Forelimb muscle (tissue), 1 donor: Measurements from ENCODE around the gene RIIAD1. TPM values are rescaled to one million over a fixed set of nuclear protein-coding genes. Genes with fewer than 3 reads are reported as not detected.

Experiments
- DNase-seq: peaks from one replicate; pipeline ENCODE4 v3.0.0-alpha.2; 2013; ENCODE audit warnings: low read depth
- polyA plus RNA-seq: library from polyadenylated mRNA; unstranded; fragments of 120-200 nt; gene quantifications from one replicate; pipeline ENCODE4 v1.2.1, GENCODE V29; 2013; ENCODE audit not compliant: insufficient read length

RIIAD1 gene
- polyA plus RNA-seq, 1 donor = 0.63 TPM

DNA sequence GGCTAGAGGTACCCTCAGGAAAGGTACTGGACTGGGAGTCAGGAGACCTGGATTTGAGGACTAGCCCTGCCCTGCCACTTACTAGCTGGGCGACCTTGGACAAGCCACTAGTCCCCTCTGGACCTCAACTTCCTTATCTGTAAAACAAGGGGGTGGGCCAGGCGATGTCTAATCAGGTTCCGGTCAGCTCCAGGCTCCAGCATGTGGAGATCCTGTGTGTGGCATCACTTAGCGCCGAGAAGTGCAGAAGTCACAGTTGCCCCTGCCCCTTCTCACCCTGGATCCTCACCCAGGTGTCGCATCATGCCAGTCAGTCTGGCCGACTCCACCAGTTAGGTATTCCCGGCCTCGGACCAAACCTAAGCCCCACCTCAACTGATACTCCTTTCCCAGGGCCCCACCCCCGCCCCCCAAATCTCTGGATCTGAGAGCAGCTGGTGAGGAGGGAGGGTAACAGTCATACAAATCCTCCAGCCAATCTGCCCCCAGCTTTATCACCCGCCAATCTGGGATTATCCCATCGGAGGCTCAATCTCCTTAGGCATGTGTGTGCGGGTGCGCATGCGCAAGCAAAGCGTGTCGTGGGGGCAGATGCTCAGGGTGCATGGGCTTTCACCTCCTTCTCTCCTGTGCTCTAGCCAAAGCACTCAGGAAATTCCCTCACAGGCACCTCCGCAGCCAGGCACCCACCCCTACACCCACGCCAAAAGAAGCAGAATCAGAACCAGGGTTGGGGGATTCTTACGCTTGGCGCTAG lies 10.1 kb upstream of the RIIAD1 start:
- no peak for DNase-seq

GRCh38 chr1:151711951-151712350 lies 9.4 kb upstream of the RIIAD1 start:
- DNase-seq = no peak

GRCh38 chr1:151713044-151713443 lies 8.3 kb upstream of the RIIAD1 start:
- no peak for DNase-seq

DNA sequence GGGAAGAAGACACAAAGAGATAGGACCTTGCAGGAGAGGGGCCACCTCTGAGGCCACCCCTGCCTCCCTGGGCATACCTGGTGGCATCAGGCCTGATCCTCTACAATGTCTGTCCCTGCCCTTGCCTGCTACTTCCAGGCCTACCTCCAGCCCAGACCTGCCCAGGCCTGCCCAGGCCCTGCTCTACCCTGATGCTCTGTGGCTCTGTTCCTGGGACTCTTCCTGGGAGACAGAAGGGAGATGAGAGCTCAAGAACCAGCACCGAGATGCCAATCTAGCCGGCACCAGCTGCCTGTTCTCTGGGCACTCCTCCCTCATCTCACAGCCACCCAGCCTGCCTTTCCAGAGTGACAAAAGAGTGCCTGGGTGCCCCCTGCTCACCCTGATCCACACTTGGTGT lies 7.4 kb upstream of the RIIAD1 start:
- no peak for DNase-seq

DNA sequence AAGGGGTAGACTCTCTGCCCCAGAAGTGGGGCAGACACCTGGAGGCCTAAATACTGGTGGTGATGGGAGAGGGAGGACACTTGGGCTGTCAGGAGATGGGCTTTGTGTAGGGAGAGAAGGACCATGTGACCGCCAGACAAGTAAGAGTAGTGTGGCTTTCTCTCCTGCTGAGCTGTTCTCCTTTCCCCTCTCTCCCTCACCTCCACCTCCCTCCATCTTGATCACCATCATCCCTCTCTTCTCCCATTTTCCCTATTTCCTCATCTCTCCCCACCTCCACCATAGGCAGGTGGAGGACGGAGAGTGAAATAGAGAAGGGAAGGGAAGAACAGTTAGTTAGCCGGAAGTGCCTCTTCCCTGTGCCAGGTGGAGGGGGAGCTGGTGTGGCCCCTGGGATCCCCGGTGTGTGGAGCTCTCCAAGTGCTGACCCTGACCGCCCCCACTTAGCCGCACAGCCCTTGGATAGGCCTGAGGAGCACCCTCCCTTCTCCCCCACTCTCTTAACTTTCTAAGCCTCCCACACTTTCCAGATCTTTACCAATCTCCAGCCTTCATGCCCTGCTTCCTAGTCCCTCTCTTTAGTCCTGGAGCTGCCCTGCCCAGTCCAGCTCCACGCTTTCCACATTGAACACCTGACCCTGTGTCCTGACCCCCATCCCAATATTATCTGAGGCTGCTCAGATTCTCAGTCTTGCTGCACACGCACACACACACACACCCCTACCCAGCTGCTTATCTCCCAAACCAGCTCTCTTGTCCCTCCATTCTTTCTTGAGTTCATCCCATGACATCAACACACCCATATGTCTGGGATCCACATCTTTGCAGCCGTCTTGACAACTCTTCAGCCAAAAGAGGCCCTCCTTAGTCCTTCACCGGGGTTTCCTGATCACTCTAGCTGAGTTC lies 6.2 kb upstream of the RIIAD1 start:
- DNase-seq = no peak

- no peak for DNase-seq
Measured at GRCh38 chr1:151715726-151716404, 5.5 kb upstream of the RIIAD1 start.

GRCh38 chr1:151716405-151716762 lies 4.9 kb upstream of the RIIAD1 start:
- no peak for DNase-seq

DNA sequence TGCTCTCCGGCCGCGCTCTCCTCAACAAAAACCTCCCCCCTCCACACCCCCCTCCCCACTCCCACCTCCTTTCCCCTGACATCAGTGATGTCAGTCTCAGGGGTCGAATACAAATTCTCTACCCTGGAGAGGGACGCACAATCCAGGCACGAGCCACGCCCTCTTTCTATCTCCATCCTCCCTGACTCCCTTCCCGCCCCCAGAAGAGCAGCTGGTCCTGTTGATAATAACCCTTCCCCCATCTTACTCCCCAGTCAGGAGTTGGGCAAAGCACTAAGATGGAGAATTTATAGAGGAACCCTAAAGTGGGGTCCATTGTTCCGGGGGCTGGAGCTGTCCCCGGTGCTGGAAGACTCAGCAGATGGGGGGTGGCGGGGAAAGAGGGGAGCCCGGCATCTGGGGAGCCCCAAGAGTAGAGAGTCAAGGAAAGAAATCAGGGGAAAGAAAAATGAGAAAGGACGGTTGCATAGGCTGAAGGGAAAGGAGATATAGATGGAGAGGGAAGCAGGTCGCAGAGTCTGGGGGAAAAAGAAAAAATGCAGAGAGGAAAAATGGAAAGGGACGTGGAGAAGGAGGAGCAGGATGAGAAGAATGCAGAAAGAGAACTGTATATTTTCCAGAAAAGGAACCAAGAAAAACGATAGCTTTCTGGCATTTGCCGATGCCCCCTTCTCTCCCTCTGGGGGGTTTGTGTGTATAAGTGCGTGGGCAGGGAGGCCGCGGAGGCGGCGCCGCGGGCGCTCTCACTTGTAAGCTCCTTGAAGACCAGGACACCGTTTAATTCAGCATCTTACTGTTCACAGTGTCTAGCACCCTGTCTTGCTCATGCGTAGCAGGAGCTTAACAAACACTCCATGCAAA lies 4.3 kb upstream of the RIIAD1 start, which contains the start of gene CELF3:
CELF3 (minus strand) TSS at position 33 of the 861 bp plus-strand sequence. CDS start 783 bp downstream, outside the sequence.
- no peak for DNase-seq

- DNase-seq = no peak
Measured at GRCh38 chr1:151718011-151718431, 3.3 kb upstream of the RIIAD1 start.

DNA sequence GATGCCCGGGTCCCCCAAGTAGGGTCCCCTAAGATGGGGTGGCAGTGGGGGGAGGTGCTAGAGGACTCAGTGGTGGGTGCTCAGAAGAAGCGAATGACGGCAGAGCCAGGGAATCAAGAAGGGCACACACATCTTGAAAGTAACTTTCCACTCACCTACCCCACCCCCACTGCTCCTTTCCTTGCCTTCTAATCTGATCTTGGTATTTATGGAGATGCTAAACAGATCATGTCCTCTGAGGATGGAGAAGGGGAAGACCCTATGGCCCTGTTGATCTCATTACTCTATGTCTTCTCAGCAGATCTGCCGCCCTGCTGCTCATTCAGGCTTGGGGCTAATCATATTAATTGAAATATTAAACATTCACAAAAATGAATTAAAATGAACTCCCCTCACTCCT lies 2.7 kb upstream of the RIIAD1 start:
- no peak for DNase-seq

- no peak for DNase-seq
Measured at GRCh38 chr1:151720125-151720524, 1.2 kb upstream of the RIIAD1 start.

DNA sequence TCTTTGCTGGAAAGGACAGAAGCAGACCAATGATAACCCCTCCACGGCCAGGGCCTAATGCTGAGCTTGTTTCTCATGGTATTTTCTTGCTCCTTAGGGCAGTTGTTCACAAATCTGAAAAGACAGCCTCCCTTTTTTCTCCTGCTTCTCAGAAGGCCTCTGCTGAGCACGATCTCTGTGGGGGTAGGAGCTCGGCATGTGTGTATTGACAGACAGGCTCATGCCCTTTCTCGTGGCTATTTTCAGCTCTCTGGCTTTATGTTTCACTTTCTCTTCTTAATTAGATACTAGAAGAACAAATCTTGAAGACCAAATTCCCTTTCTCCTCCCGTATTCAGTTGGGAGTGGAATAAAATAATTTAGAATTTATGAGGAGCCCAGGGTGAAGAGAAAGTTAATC lies 768 bp upstream of the RIIAD1 start:
- DNase-seq = no peak

GRCh38 chr1:151721788-151722510 lies 627 bp downstream of the RIIAD1 start:
- no peak for DNase-seq

- no peak for DNase-seq
Measured at GRCh38 chr1:151723726-151724370, 2.5 kb downstream of the RIIAD1 start.

- no peak for DNase-seq
Measured at GRCh38 chr1:151728151-151729054, 7.1 kb downstream of the RIIAD1 start.

DNA sequence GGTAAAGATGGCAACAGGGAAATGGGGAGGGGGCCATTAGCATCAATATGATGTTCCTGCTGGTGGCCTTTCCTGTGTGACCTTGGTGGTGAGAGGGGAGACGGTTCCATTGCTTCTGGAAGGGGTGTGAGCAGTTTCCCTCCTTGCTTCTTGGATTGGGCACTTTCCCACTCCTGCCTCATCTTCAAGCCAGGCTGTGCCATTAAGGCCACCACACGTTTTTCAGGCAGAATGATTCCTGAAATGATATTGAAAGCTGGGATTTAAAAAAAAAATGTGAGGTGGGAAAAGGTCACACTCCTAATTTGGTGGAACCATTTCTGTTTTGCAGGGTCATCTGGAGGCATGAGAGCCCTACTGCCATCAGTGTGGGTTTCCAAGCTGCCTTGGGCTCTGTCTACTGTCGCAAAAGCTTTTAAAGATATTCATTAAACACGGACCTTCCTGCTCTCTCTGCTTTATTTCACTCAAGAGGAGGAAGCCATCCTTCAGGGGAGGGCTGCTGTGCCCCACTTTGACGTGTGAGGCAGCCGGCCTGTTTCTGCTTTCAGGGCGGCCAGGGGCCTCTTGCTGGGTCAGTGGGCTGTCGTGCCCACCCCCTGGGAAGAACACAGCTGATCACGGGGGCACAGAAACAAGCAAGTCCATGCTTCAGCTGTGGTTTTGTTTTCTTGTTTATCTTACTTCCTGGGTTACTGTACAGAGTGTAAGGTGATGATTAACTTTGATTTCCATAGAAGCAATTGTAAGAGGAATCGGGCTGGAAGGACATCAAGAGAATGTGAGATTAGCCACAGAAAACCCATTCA lies 8.0 kb downstream of the RIIAD1 start:
- no peak for DNase-seq

GRCh38 chr1:151729966-151730291 lies 8.6 kb downstream of the RIIAD1 start:
- no peak for DNase-seq

DNA sequence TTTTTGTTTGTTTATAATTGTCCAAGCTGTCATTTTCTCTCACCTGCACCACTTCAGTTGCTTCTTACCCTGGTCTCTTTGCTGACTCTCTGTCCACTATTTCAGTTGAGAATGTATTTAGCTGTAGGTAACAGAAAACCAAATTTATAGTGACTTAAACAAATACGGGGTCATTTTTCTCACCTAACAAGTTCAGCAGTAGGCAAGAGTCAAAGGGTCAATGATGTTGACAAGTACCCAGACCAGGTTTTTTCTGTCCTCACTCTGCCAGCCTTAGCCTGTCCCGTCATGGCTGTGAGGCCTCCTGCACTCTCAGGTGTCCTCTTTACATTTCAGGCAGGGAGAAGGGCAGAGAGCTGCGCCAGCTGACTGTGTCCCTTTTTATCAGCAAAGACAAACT lies 11.8 kb downstream of the RIIAD1 start:
- DNase-seq = no peak
